Lung (tissue), 16 donors: ENCODE measurements around the gene SLC22A2. TPM values are rescaled to one million over a fixed set of nuclear protein-coding genes. Genes with fewer than 3 reads are reported as not detected.
"Not testable (repeated sequence)": the region's sequence is repeated elsewhere in the genome, so short reads cannot be mapped to it uniquely, and the experiment has no call there.

Experiments used
- ATAC-seq: fragments of 200-7000 bp; cut with Tn5 transposase; one replicate; pipeline ENCODE4 v1.9.1; 2020; ENCODE audit warnings: moderate number of reproducible peaks; ENCODE audit not compliant: insufficient read depth, low FRiP score
- DNase-seq, 3 donors: peaks; one replicate each; pipeline ENCODE4 v3.0.0-alpha.2; 2013 to 2017
- H3K27ac ChIP-seq, 2 donors: one replicate each; pipeline ENCODE4 v1.5.1; 2013; ENCODE audit warnings: mild to moderate bottlenecking in 2 of 2, moderate library complexity in 2 of 2, control low read depth in 1 of 2, inconsistent platforms in 1 of 2, low read depth in 1 of 2, low read length in 1 of 2
- H3K27me3 ChIP-seq, 3 donors: one replicate each; pipeline ENCODE4 v1.5.1; 2013; ENCODE audit warnings: low read length in 2 of 3; ENCODE audit not compliant: control insufficient read depth in 3 of 3, insufficient read depth in 3 of 3
- H3K36me3 ChIP-seq, 4 donors: one replicate each; pipeline ENCODE4 v1.5.1; 2013; ENCODE audit warnings: low read length in 4 of 4, mild to moderate bottlenecking in 1 of 4, moderate library complexity in 1 of 4; ENCODE audit not compliant: control insufficient read depth in 4 of 4, insufficient read depth in 4 of 4
- H3K4me1 ChIP-seq, 5 donors: one replicate each; pipeline ENCODE4 v1.5.1; 2013; ENCODE audit warnings: low read length in 5 of 5, mild to moderate bottlenecking in 2 of 5, moderate library complexity in 1 of 5; ENCODE audit not compliant: control insufficient read depth in 5 of 5, insufficient read depth in 5 of 5
- H3K4me3 ChIP-seq: one replicate; pipeline ENCODE4 v1.5.1; 2013; ENCODE audit warnings: mild to moderate bottlenecking, control low read depth, moderate library complexity
- H3K9ac ChIP-seq, 2 donors: one replicate each; pipeline ENCODE4 v1.5.1; 2013; ENCODE audit warnings: low read length in 2 of 2, control low read depth in 1 of 2; ENCODE audit not compliant: insufficient read depth in 1 of 2
- H3K9me3 ChIP-seq, 4 donors: one replicate each; pipeline ENCODE4 v1.5.1; 2013; ENCODE audit warnings: low read length in 3 of 4, mild to moderate bottlenecking in 1 of 4, moderate library complexity in 1 of 4; ENCODE audit not compliant: control insufficient read depth in 4 of 4, insufficient read depth in 3 of 4
- WGBS, 2 donors: extraction: QIAGEN DNeasy Blood & Tissue Kit; methylation state at CpG; one replicate each; pipeline ENCODE4 v1.1.7; 2013; 5-methylcytosine and 5-hydroxymethylcytosine counted together
- long read RNA-seq, 5 donors: transcript quantifications; one replicate each; lab custom pipeline, GENCODE V29; 2026
- polyA plus RNA-seq, 2 donors: library from polyadenylated mRNA; stranded (reverse); fragments of 200-250 nt; gene quantifications; one replicate each; pipeline ENCODE4 v1.2.1, GENCODE V29; 2013
- total RNA-seq, 2 donors: library from RNA; depleted of rRNA in 1 of 2; stranded (reverse); fragments of >200 nt in 1 of 2; gene quantifications; one replicate each; pipeline ENCODE4 v1.2.1, GENCODE V29; 2014 to 2021
- TF ChIP-seq, protein P1 (sequence below): IDR thresholded peaks from 2 replicates; pipeline ENCODE4 v1.5.1; 2012; ENCODE audit warnings: mild to moderate bottlenecking; ENCODE audit errors: control extremely low read depth, extremely low read depth
- donor health status: control.
- donor health status: control.
- donor health status: Bipolar disorder and iron deficiency.
- donor health status: healthy.
- donor health status: DM: yes; HTN: yes; CAD: no.

SLC22A2 gene
- total RNA-seq: not detected
- polyA plus RNA-seq: not detected
- long read RNA-seq, donor 1: 0 reads
- long read RNA-seq, donor 2: 0 reads
- long read RNA-seq, donor 3: 0 reads
- long read RNA-seq, donor 4: 0 reads
- long read RNA-seq, donor 5: 0 reads

DNA sequence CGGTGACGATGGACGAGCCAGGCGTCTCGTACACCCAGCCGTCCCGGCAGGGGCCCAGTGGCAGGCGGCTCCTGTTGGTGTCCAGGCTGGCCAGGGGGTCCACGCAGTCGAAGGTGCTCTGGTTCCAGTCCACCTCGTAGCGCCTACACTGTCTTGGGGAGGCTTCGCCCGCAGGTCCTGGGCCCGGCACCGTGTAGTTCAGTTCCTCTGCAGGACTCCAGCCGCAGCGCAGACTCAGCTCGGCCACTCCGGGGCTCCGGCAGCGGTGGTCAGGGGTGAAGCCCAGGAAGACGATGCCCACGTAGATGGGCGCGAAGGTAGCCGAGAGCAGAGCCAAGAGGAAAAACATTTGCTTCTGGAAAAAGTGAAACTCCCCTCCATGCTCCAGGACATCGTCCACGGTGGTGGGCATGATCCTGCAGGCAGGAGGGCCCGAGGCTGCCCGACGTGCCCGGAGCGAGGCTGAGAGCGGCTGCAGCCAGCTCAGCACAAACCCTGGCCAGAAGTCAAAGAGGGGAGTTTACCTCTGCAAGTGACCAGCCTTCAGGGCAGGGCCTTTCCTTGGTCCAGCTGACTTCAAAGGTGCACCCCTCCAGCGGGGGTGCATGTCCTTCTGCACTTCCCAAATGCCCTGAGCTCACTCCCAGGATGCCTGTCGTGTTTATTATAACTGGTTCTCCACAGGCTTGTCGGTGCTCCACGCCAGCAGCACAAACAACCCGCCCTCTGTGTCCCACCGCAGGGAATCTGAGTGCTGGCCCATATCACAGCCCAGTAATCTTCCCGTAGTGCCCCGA is at the start of gene SLC22A2:
TSS of gene SLC22A2 (minus strand) at position 476 of the 797 bp plus-strand sequence. CDS start at position 412, 64 bp downstream.
- H3K4me3 ChIP-seq: no peak within 1 kb of the TSS
- no peak within 1 kb of the TSS for H3K27ac ChIP-seq
- no peak within 1 kb of the TSS for H3K9ac ChIP-seq
- 91 to 92% methylated on average over 43 of the region's 43 CpGs for WGBS, 2 donors
- TF ChIP-seq, protein P1, sequence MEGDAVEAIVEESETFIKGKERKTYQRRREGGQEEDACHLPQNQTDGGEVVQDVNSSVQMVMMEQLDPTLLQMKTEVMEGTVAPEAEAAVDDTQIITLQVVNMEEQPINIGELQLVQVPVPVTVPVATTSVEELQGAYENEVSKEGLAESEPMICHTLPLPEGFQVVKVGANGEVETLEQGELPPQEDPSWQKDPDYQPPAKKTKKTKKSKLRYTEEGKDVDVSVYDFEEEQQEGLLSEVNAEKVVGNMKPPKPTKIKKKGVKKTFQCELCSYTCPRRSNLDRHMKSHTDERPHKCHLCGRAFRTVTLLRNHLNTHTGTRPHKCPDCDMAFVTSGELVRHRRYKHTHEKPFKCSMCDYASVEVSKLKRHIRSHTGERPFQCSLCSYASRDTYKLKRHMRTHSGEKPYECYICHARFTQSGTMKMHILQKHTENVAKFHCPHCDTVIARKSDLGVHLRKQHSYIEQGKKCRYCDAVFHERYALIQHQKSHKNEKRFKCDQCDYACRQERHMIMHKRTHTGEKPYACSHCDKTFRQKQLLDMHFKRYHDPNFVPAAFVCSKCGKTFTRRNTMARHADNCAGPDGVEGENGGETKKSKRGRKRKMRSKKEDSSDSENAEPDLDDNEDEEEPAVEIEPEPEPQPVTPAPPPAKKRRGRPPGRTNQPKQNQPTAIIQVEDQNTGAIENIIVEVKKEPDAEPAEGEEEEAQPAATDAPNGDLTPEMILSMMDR: no peak
- no peaks in the 10 kb centered on the region for H3K36me3 ChIP-seq
- no peaks in the 10 kb centered on the region for H3K27me3 ChIP-seq
- H3K9me3 ChIP-seq: no peaks in the 10 kb centered on the region
- DNase-seq (no peak), ATAC-seq (no peak)
- no peaks in the 10 kb centered on the region for H3K4me1 ChIP-seq

DNA sequence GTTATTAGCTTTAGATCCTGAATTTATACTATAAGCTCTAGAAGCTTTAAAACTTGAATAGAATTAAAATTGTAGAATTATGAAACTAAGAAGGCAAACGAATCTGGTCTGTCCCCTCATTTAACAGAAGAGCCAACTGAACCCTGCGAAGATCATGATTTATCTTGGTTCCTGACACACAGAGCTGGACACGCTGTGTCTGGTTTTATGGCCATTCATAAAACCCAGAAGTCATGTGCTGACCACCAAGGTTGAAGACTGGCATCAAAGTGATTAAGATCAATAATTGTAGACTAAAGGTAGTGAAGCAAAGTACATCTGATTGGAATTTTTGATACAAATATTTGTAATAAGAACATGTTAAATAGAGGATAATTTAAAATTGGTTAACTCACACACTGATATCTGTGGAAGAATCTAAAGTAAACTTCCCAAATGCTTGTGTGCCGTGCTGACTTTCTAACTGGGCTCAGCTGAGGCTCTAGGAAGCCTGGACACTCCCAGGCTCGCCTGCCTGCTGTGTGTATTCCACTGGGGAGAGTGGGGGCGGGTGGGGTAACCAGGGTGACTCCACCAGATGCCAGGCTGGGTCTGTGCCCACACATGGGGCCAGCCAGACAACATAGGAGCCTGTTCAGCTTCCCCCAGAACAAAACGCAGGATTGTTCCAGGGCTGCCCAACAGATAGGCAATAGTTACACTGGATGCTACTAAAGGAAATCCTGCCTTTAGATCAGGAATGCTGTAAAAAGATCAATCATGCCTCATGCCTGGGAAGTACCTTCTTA is 47.5 kb upstream of the SLC22A2 start:
- Histone ChIP-seq H3K9me3 (peaks cover 0 to 5% (median 1%) of the 10 kb centered on the region in 4 donors), H3K27me3 (no peaks in the 10 kb centered on the region), H3K36me3 (no peaks in the 10 kb centered on the region), H3K27ac (no peak overlapping the region), H3K4me3 (no peak overlapping the region), H3K4me1 (no peaks in the 10 kb centered on the region), H3K9ac (no peak overlapping the region)
- no peak for DNase-seq
- no peak for ATAC-seq
- 53 to 73% methylated on average over 7 of the region's 7 CpGs for WGBS, 2 donors
- TF ChIP-seq, protein P1: no peak

DNA sequence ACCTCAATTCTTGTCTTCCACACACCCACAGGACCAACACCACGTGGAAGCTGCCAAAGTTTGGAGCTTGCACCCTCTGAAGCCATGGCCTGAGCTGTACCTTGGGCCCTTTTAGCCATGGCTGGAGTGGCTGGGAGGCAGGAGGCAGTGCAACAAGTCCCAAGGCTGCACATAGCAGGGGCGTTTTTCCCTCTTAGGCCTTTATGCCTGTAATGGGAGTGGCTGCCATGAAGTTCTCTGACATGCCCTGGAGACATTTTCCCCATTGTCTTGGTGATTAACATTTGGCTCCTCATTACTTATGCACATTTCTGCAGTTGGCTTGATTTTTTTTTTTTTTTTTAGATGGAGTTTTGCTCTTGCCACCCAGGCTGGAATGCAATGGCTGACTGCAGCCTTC is 45.2 kb upstream of the SLC22A2 start:
- ATAC-seq (no peak), DNase-seq (no peak)
- peaks cover 0 to 3% (median 0%) of the 10 kb centered on the region in 4 donors for H3K9me3 ChIP-seq
- no peak overlapping the region for H3K9ac ChIP-seq
- no peak overlapping the region for H3K27ac ChIP-seq
- 35 to 58% methylated on average over 2 of the region's 2 CpGs for WGBS, 2 donors
- no peaks in the 10 kb centered on the region for H3K27me3 ChIP-seq
- H3K36me3 ChIP-seq: no peaks in the 10 kb centered on the region
- TF ChIP-seq, protein P1: no peak
- H3K4me3 ChIP-seq: no peak overlapping the region
- H3K4me1 ChIP-seq: peaks cover 0 to 4% (median 0%) of the 10 kb centered on the region in 5 donors

DNA sequence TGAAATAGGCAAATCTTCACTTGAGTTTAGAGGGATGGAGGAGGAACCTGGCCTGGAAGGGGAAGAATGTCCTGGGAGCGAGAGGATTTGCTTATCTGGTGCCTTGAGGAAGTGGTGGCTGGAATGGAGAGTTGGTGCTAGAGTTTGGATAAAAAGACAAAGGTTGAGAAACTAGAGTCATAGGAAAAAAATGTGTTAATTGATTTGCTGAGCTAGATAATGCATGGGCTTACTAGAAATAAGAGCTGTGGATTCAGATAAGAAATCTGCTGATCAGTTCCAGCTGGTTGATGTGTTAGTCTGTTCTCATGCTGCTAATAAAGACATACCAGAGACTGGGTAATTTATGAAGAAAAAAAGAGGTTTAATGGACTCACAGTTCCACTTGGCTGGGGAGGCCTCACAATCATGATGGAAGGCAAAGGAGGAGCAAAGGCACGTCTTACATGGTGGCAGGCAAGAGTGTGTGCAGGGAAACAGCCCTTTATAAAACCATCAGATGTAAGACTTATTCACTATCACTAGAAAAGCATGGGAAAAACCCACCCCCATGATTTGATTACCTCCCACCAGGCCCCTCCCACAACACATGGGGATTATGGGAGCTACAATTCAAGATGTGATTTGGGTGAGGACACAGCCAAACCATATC is 43.9 kb upstream of the SLC22A2 start:
- H3K27me3 ChIP-seq, H3K27ac ChIP-seq, H3K36me3 ChIP-seq, H3K4me1 ChIP-seq, ATAC-seq, H3K4me3 ChIP-seq, H3K9me3 ChIP-seq, H3K9ac ChIP-seq, DNase-seq: not testable (repeated sequence)
- 38 to 74% methylated on average over 2 of the region's 2 CpGs for WGBS, 2 donors
